Adrenal gland (tissue), 5 donors: Measurements from ENCODE around the gene SIM1.

ENCODE experiments used
- CTCF ChIP-seq, 6 experiments: fragments of 450-650 bp in 4 of 6; fragments of 200-600 bp in 2 of 6; sonication (generic) in 1 of 6; IDR thresholded peaks; 1 replicate in 5 of 6; 2 replicates in 1 of 6; pipeline versions ENCODE4 v1.5.1 to v1.8.0; 2016 to 2021; ENCODE audit warnings: antibody characterized with exemption in 6 of 6, mild to moderate bottlenecking in 2 of 6, moderate library complexity in 1 of 6
- POLR2A ChIP-seq, 2 donors: fragments of 450-650 bp; IDR thresholded peaks; one replicate each; pipeline ENCODE4 v1.6.1; 2017; ENCODE audit warnings: antibody characterized with exemption in 2 of 2, mild to moderate bottlenecking in 2 of 2, moderate library complexity in 1 of 2
- donor health status: DM: no; HTN: no; CAD: no.

GRCh38 chr6:100344321-100344720 lies 120.4 kb downstream of the SIM1 start:
- TF ChIP-seq CTCF (IDR thresholded peaks at IDR 0.05) (no peak), POLR2A (IDR thresholded peaks at IDR 0.05) (no peak)
